Left forelimb (tissue), 1 donor: ENCODE measurements around the gene PSMD13.
"Not testable (repeated sequence)": the region's sequence is repeated elsewhere in the genome, so short reads cannot be mapped to it uniquely, and the experiment has no call there.

ENCODE experiments used
- DNase-seq: peaks from one replicate; pipeline ENCODE4 v3.0.0-alpha.2; 2018; ENCODE audit warnings: low spot score

The PSMD13 gene

DNA sequence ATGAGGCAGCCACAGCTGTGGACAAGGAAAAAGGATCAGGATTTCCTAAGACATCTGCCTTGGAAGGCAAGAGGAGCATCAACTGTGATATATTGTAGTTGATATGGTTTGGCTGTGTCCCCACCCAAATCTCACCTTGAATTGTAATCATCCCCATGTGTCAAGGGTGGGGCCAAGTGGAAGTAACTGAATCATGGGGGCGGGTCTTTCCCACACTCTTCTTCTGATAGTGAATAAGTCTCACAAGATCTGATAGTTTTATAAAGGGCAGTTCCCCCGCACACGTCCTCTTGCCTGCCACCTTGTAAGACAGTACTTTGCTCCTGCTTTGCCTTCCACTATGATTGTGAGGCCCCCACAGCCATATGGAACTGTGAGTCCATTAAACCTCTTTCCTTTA lies 19.1 kb upstream of the PSMD13 start:
- DNase-seq = no peak

DNA sequence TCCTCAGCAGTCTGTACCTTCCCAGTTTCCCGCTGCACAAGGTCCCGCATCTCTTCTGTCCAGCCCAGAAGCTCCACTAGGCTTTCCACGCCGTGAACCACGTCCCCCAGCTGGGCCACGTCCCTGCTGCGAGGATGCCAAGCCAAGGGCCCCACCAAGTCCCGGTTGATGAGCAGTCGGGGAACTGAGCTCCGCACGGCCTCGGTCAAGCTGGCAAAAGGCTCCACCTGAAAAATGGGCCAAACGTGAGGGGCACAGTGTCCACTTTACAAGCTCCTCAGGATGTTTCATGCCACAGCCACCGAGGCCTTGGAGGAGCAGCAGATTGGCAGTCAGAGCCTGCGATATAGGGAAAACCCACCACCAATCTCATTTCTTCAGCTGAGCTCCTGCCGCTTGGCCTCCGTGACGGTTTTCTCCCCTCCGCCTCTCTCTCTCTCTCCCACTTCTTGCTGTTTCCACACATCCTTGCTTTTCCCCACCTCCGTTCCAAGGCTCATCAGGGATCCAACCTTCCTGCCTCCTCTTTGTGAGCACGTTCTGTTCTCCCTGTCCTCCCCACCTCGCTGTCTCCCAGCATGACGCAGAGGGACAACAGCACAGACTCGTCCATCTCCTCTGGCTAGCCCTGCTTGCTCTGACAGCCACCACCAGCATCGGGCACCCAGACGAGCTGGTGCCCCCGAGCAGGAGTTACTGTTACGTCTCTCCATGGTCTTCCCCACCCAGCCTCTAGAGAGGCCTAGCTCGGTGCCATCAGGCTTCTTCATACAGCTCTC lies 17.8 kb upstream of the PSMD13 start:
- DNase-seq = peak; percentile 52

DNA sequence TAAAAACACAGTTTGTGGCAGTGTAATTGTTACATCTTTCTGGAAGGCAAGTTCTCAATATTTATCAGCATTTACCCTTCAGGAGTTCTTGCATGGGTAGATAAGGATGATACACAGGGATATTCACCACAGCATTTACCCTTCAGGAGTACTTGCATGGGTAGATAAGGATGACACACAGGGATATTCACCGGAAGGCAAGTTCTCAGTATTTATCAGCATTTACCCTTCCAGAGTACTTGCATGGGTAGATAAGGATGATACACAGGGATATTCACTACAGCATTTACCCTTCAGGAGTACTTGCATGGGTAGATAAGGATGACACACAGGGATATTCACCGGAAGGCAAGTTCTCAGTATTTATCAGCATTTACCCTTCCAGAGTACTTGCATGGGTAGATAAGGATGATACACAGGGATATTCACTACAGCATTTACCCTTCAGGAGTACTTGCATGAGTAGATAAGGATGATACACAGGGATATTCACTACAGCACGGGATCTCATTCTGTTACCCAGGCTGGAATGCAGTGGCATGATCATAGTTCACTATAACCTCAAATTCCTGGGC lies 16.0 kb upstream of the PSMD13 start:
- not testable (repeated sequence) for DNase-seq

DNA sequence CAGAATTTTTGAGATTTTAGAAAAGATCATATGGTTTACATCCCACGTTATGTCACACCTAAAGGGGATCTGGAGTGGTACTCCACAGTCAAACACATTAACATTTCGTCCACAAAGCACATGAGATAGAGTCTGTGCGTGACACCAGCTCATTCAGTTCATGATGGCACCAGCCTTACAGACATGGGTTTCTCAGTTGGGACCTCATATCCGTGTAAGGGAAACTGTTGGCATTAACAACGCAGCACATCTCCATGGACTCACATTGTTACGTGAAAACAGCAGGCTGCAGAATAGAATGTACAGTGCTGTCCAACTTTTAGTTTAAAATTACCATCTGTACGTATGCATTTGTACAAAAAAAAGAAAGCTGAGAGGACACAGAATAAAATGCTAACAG lies 15.2 kb upstream of the PSMD13 start:
- no peak for DNase-seq

DNA sequence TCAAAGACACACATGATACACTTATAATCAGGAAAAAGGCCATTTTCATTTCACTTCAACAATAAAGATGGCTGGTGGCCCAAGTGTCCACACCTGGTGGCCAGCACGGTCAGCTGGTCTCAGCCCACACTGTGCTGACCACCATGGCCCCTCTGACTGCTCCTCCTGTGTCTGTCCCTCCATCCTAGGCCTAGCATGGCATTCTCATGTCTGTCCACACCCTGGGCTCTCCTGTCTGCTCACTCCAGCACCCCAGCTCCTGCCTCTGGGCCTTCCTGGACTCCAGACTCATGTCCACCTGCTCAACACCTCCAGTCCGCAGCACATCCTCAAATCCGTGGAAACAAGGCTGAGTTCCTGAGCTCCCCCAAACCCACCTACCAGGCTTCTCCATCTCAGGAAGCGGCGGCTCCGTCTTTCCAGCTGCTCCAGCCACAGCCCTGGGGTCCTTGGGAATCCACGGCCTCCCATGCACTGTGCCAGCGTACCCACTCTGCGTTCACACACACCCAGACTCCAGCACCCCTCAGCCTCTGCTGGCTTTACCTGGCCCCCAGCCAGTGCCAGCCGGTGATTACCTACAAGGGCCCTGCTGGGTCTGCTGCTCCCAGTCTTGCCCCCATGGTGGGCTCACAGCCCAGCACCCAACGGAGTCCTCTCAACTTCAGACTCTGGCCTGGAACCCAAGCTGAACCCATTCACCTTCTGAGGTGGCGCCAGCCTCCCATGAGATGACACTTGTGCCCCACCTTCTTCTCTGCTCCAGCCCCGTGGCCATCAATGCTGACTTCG lies 14.6 kb upstream of the PSMD13 start:
- no peak for DNase-seq

DNA sequence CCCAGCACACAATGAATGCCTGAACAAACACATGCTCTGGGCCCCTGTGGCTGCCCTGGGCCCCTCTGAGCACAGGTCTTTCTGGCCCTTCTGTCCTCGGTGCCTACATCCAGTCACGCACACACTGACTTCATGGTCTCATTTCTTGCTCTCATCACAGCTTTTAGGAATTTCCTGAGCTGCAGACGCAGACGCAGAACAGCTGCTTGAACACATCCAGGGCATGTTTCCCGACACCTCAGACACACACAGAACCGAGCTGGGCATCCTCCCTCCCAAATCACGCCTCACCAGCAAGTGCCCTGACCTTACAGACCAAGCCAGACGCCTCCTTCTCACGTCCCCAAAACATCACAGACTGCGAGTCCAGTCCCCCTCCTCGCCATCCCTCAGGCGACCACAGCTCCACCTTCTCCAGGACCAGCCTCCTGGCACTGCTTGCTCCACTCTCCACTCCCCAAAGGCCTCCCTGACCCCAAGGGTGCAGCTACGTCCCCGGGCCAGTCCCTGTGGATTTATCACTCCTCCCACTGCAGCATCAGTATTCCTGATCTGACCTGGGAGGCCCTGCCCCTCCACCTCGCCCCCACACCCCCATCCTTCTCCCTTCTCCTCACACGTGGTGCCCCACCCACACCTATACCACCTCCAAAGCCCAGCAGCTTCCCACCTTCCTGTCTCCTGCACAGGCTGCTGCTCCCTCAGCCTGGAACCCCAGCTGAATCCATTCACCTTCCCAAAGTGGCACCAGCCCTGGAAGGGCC lies 13.6 kb upstream of the PSMD13 start:
- DNase-seq = no peak

DNA sequence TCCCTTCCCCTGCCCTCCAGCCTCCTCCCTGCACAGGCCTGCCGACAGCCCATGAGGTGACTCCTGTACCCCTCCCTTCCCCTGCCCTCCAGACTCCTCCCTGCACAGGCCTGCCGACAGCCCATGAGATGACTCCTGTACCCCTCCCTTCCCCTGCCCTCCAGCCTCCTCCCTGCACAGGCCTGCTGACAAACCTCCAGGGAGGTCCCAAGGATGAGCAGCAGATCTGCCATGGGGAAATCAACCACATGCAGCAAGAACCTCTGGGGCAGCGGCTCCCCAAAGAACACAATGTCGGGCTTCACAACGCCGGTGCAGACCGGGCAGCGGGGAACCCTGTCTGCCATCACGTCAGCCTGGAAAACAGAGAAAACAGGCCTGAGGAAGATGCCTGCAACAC lies 12.9 kb upstream of the PSMD13 start:
- no peak for DNase-seq

DNA sequence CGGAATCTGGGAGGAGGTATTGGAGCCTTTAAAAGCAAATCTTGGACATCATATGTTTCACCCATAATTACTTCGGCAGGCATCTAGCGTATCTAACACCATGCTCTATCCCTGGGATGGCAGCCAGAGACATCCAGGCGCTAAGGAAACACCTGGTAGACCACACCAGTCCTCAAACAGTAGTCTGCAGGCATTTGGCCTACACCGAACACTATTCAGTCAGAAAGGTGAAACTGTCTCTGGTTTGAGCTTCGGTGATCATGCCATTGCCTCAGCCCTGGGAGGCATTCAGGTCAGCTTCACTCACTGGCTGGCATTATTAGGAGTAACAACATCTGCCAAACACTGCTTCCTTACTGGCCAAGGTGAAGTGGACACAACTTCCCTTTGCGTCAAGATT lies 12.4 kb upstream of the PSMD13 start:
- DNase-seq = no peak

DNA sequence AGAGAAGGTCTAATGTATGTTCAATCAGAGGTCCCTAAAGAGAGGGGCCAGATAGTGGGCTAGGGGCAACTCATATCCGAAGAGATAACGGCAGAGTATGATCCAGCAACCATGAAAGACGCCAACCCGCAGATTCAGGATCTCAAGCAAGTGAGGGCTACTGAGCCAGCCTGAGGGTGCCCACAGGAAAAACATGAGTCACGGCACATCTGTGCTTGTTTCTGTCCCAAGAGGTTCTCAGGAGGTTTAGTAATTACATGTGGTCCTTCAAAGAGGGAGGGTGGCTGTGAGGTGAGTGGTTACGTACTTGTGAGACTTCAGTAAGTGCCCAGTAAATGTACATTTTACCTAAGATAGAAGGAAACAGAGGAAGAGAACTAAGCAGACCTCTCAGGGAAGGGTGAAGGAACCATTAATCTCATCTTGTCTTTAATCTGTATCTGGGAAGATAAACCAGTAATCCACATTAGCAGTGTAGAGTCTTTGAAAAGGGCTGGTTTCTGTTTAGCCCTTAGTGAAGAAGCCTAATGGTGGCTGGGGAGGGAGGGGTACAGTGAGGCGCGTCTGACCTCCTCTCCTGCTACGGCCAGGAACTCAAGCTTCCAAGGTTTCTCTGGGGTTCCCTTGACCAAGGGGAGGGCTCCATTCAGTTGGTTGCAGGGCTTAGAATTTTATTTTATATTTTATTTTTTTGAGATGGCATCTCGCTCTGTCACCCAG lies 10.9 kb upstream of the PSMD13 start:
- peak; percentile 11 for DNase-seq

DNA sequence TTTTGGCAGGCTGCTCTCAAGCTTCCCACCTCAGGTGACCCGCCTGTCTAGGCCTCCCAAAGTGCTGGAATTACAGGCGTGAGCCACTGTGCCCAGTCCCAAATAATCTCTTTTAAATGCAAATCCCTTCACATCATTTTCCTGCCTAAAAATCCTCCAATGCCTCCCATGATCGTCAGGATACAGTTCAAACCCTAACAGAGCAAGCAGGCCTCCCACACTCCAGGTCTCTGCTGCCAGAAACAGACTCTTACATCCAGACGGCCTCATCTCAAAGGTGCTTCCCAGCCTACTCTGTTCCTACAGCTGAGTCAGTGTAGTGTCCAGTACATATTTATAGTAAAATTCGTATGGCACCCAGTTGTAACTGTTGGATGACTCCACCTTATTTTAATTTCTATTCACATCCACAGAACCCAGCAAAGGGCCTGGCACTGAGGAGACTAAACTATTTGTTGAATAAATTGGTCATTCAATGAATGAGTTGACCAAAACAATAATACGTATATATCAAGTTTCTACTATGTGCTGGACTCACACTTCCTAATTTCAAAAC lies 8.9 kb upstream of the PSMD13 start:
- DNase-seq = no peak

DNA sequence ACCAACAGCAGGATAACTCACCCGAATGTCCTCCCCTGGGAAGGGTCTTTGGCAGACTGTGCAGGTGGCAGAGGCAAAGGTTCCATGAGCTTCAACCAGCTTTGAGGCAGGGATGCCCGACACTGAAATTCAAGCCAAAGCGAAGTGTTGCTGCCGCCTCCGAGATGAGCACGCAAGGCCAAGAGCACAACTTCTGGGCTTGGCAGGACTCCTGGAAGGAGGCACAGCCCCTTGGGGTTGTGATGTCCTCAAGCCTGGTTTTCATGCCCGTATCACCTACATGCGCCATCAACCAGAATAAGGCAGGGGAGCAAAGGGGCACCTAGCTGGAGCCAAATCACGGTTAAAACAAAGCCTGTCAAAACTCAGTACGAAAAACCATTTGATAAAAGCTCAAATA lies 6.3 kb upstream of the PSMD13 start:
- DNase-seq = no peak

DNA sequence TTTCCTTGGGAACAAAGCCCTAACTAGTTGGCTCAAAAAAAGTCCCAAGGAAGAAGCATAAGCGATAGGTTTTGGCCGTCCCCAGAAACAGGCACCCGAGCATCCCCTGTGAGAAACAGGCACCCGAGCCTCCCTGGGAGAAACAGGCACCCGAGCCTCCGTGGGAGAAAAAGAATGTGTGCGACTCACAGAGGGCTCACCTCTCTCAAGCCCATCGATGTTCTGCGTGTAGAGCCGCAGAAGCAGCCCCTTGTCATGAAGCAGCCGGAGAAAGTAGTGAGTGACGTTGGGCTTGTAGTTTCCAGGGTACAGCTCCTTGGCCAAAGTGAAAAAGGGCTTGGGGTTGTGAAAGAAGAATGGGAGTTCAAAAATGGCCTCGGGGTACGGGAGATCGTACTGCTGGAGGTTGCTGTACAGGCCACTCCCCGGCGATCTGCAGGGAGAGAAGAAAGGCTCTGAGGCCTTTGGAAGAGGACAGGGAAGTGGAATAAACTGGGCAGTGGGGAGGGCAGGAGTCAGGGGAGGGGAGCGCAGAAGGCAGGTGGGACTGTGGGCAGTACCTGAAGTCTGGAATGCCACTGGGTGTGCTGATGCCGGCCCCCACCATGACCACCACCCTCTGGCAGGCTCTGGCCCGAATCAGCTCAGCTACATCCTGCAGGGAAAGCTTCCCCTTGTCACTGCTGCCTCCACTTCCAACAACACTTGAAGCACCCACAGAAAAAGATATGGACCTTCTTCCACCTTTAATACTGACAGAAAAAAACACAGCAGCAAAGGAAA lies 3.8 kb upstream of the PSMD13 start:
- DNase-seq = no peak

DNA sequence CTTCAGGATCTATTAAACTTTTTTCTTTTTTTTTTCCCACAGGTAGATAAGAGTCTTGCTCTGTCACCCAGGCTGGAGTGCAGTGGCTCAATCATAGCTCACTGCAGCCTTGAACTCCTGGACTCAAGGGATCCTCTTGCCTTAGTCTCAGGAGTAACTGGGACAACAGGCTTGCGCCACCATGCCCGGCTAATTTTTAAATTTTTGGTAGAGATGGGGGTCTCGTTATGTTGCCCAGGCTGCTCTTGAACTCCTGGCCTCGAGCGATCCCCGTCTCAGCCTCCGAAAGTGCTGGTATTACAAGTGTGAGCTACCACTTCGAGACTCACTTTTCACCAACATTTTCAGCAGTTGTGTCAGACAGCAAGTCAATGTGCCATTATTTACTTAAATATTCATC lies 1.6 kb upstream of the PSMD13 start:
- no peak for DNase-seq

DNA sequence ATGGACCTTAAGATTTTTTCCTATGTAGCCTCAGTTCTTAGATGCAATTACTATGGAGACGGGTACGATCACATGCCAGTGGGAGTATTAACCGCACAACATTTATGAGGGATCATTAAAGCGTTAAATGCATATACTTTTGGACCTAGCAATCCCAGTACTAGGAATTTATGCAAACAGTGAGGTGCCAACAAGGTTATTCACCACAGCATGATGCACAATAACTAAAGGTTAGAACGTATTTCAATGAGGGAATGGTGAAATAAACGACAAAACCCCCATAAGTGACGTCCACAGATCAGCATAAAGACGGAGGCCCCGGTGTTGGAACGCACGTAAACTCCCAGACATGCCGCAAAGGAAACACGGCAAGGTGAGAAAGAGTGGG lies 1.2 kb upstream of the PSMD13 start:
- no peak for DNase-seq

DNA sequence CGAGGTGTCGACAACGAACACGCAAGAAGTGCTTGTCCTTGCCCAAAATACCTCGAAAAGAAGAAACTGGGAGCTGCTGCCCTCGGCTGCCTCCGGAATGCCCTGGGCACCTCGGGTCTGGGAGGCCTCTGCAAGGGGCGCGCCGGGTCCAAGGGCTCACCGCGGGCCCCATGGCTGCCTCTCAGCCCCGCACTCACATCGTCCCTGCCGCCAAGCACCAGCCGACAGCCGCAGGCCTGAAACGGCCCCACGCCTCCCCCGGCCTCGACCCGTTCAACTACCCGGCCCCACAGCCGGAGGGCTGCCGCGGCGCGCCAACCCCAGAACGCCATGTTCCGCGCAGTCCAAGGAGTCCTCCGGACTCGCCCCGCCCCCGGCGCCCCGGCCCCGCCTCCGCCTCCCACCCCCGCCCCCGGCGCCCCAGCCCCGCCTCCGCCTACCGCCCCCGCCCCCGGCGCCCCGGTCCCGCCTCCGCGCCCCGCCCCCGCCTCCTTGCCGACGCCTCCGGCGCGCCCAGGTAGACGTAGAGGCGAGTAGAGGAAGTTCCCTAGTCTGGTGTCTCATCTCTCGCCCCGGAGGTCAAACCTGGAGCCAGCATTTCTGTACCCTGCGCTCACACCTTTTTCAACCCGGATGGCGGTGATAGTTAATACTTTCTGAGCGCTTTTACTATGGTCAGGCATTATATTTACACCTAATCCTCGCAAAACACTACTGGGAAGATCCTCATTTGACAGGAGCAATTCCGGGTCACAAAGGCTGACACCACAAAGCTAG lies 591 bp upstream of the PSMD13 start, which contains the start of gene SIRT3:
Gene SIRT3 (minus strand): TSS at position 346 of the 777 bp plus-strand sequence. CDS start 14 bp downstream, at position 332.
- DNase-seq = peak; percentile 93

DNA sequence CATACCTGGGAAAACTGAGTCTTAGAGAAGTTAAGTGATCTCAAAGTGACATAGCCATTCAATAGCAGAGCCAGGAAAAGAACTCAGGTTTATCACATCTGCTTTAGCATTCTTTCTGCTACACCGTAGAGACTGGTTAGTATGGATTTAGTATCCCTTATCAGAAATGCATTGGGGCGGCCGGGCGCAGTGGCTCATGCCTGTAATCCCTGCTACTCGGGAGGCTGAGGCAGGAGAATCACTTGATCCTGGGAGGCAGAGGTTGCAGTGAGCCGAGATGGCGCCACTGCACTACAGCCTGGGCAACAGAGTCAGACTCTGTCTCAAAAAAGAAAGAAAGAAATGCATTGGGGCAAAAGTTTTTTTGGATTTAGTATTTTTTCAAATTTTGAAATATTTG lies 1.6 kb downstream of the PSMD13 start:
- not testable (repeated sequence) for DNase-seq

DNA sequence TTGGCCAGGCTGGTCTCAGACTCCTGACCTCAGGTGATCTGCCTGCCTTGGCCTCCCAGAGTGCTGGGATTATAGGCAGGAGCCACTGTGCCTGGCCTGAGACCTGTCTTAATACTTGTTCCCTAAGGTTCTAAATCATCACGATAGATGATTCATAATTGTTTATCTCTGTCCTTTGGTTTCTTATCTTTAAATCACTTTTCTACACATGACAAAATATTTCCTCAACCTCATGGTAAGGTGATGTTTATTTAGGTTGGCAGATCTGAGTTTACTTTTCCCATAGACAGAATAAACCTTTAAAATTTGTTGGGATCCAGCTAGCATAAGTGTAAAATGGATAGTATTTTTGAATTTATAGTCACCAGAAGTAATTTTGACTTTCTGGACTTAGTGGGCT lies 3.5 kb downstream of the PSMD13 start:
- no peak for DNase-seq

DNA sequence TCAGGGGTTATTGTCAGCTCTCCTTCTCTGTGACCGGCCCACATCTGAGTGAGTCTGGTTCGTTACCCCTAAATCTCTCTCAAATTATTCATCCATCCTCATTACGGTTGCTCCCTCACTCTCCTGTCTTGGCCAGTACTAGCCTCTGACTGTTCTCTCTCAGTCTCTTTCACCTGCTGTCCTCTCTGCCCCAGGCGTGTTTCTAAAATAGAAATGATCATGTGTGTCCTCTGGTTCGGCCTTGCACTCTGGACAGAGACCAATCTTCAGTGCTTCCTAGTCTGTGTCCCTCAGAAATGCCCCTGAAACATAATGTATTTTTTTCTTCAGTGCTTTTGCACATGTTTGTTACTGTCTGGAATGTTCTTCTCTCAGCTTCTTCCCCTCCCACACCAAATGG lies 4.9 kb downstream of the PSMD13 start:
- DNase-seq = no peak

DNA sequence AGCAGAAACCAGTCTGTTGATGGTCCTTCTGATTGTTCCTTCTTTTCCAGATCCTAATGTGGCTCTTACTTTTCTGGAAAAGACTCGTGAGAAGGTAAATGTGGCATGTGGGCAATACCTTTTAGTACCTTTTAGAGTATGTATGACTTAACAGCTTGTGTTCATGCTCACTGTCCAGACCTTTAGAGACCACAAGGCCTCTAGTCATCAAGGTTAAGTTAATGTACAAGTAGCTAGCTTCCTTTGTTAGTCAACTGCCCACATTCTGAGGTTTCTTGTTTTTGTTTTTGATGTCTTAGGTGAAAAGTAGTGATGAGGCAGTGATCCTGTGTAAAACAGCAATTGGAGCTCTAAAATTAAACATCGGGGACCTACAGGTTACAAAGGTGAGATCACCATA lies 7.6 kb downstream of the PSMD13 start:
- no peak for DNase-seq

DNA sequence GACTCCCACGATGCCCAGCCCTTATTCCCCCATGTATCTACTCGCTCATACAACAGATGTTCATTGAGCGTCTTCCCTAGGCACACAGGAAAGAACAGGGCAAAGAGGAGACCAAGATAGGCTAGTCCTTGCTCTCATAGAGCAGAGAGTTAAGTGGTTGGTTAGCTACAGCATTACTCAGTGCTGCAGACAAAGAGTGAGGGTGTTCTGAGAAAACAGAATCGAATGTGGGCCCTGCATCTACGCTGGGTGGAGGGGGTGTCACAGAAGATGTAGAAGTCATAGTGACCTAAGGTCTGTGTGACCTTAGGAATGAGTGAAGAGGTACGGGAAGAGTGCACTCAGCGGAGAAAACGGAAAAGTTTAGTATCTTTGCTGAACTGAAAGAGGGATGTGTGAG lies 12.3 kb downstream of the PSMD13 start:
- no peak for DNase-seq
